ENCODE measurements around the gene CBX8. TPM values are rescaled to one million over a fixed set of nuclear protein-coding genes. Genes with fewer than 3 reads are reported as not detected.

CBX8 gene
- total RNA-seq, 3 donors from 2014 or later (not counting 1 experiment from before 2014, with no cell fraction given) = 4.0 to 6.4 (median 5.8) TPM

GRCh38 chr17:79826204-79826680 lies 29.4 kb upstream of the CBX8 start:
- no peak for DNase-seq
- Histone ChIP-seq H3K36me3 (ENCODE audit: control insufficient read depth, insufficient read depth, low read length) (no peaks in the 10 kb centered on the region), H3K4me1 (ENCODE audit: control insufficient read depth, insufficient read depth, low read length) (peaks cover 25% of the 10 kb centered on the region), H3K9me3 (ENCODE audit: control insufficient read depth, insufficient read depth, low read length) (no peaks in the 10 kb centered on the region), H3K27me3 (ENCODE audit: control insufficient read depth, insufficient read depth, low read length) (peaks cover 7% of the 10 kb centered on the region), H3K4me3 (ENCODE audit: low read length) (no peak overlapping the region), H3K27ac (ENCODE audit: low read length) (no peak overlapping the region)
- Mint-ChIP-seq H3K27ac (no peak overlapping the region), H3K9me3 (no peaks in the 10 kb centered on the region), H3K27me3 (ENCODE audit: low read depth in 2 of 2) (peaks cover 23 to 31% of the 10 kb centered on the region in 2 donors), H3K36me3 (no peaks in the 10 kb centered on the region), H3K4me1 (peaks cover 13 to 17% of the 10 kb centered on the region in 2 donors), H3K4me3 (no peak overlapping the region)
- intact Hi-C loops (cut with micrococcal nuclease) = no loop called here
- TF ChIP-seq CTCF (IDR thresholded peaks at IDR 0.05) = no peak
- WGBS (ENCODE audit: insufficient coverage) = 21% methylated on average over 11 of the region's 11 CpGs
- ATAC-seq = no peak

GRCh38 chr17:79825580-79825921 lies 28.7 kb upstream of the CBX8 start:
- no peaks in the 10 kb centered on the region for H3K36me3 ChIP-seq (ENCODE audit: control insufficient read depth, insufficient read depth, low read length)
- no peak overlapping the region for H3K4me3 ChIP-seq (ENCODE audit: low read length)
- no peak for DNase-seq
- H3K27me3 Mint-ChIP-seq (ENCODE audit: low read depth in 2 of 2) = peaks cover 26 to 36% of the 10 kb centered on the region in 2 donors
- intact Hi-C loops (cut with micrococcal nuclease) = no loop called here
- ATAC-seq = no peak
- H3K27ac Mint-ChIP-seq = no peak overlapping the region
- H3K4me3 Mint-ChIP-seq = no peak overlapping the region
- TF ChIP-seq CTCF (IDR thresholded peaks at IDR 0.05) = no peak
- H3K9me3 ChIP-seq (ENCODE audit: control insufficient read depth, insufficient read depth, low read length) = no peaks in the 10 kb centered on the region
- peaks cover 7% of the 10 kb centered on the region for H3K27me3 ChIP-seq (ENCODE audit: control insufficient read depth, insufficient read depth, low read length)
- H3K4me1 ChIP-seq (ENCODE audit: control insufficient read depth, insufficient read depth, low read length) = peaks cover 24% of the 10 kb centered on the region
- no peaks in the 10 kb centered on the region for H3K36me3 Mint-ChIP-seq
- 96% methylated on average over 5 of the region's 5 CpGs for WGBS (ENCODE audit: insufficient coverage)
- peaks cover 13 to 17% of the 10 kb centered on the region in 2 donors for H3K4me1 Mint-ChIP-seq
- H3K9me3 Mint-ChIP-seq = no peaks in the 10 kb centered on the region
- H3K27ac ChIP-seq (ENCODE audit: low read length) = no peak overlapping the region

GRCh38 chr17:79824893-79825579 lies 28.2 kb upstream of the CBX8 start:
- peaks cover 31 to 41% of the 10 kb centered on the region in 2 donors for H3K27me3 Mint-ChIP-seq (ENCODE audit: low read depth in 2 of 2)

More at GRCh38 chr17:79824893-79825579, 28.2 kb upstream of the CBX8 start:
- ATAC-seq (peak in 1 of 3 donors; percentile 57), DNase-seq (no peak)
- H3K27me3 ChIP-seq (ENCODE audit: control insufficient read depth, insufficient read depth, low read length) = peaks cover 7% of the 10 kb centered on the region
- H3K9me3 Mint-ChIP-seq = no peaks in the 10 kb centered on the region
- peaks cover 13 to 17% of the 10 kb centered on the region in 2 donors for H3K4me1 Mint-ChIP-seq
- H3K4me3 Mint-ChIP-seq = no peak overlapping the region
- WGBS (ENCODE audit: insufficient coverage) = 40% methylated on average over 6 of the region's 6 CpGs
- H3K4me1 ChIP-seq (ENCODE audit: control insufficient read depth, insufficient read depth, low read length) = peaks cover 24% of the 10 kb centered on the region
- H3K36me3 ChIP-seq (ENCODE audit: control insufficient read depth, insufficient read depth, low read length) = no peaks in the 10 kb centered on the region
- H3K27ac ChIP-seq (ENCODE audit: low read length) = no peak overlapping the region
- no peaks in the 10 kb centered on the region for H3K9me3 ChIP-seq (ENCODE audit: control insufficient read depth, insufficient read depth, low read length)
- no peak overlapping the region for H3K27ac Mint-ChIP-seq
- H3K4me3 ChIP-seq (ENCODE audit: low read length) = no peak overlapping the region
- H3K36me3 Mint-ChIP-seq = no peaks in the 10 kb centered on the region
- TF ChIP-seq CTCF (IDR thresholded peaks at IDR 0.05) = no peak
- intact Hi-C loops (cut with micrococcal nuclease) = no loop called here

Measured in natural killer cell (primary cell).